CD14-positive monocyte (primary cell): Measurements from ENCODE around the gene DAZAP1. TPM values are rescaled to one million over a fixed set of nuclear protein-coding genes. Genes with fewer than 3 reads are reported as not detected.
A peak's percentile ranks its signal among the peaks of the same experiment; 100 is the strongest.

Experiments
- DNase-seq, 3 donors: peaks; one replicate each; pipeline ENCODE4 v3.0.0-alpha.2; 2011 to 2022
- H2AFZ ChIP-seq: 2 replicates; pipeline ENCODE4 v1.6.0; 2012; ENCODE audit warnings: mild to moderate bottlenecking, low read depth, low read length, inconsistent platforms; ENCODE audit not compliant: insufficient read depth, poor library complexity, severe bottlenecking
- H3K27ac ChIP-seq, 2 donors: 1 replicate in 1 of 2; 2 replicates in 1 of 2; pipeline ENCODE4 v1.5.1; 2012 to 2013; ENCODE audit warnings: low read length in 2 of 2, control low read depth in 1 of 2, inconsistent platforms in 1 of 2, low read depth in 1 of 2, mild to moderate bottlenecking in 1 of 2
- H3K27me3 ChIP-seq, 2 donors: one replicate each; pipeline versions ENCODE4 v1.6.0 to v1.6.1; 2011 to 2013; ENCODE audit warnings: low read length in 2 of 2; ENCODE audit not compliant: control insufficient read depth in 2 of 2, insufficient read depth in 2 of 2
- H3K36me3 ChIP-seq, 2 donors: replicated peaks in 1 of 2; 1 replicate in 1 of 2; 2 replicates in 1 of 2; pipeline versions ENCODE4 v1.5.1 to v1.6.1; 2012 to 2013; ENCODE audit warnings: low read length in 2 of 2, control low read depth in 1 of 2, inconsistent platforms in 1 of 2, mild to moderate bottlenecking in 1 of 2; ENCODE audit not compliant: insufficient read depth in 2 of 2, control insufficient read depth in 1 of 2
- H3K4me1 ChIP-seq, 2 donors: 1 replicate in 1 of 2; 2 replicates in 1 of 2; pipeline versions ENCODE4 v1.5.1 to v1.6.1; 2012 to 2013; ENCODE audit warnings: low read length in 2 of 2, control low read depth in 1 of 2, inconsistent platforms in 1 of 2, mild to moderate bottlenecking in 1 of 2, moderate library complexity in 1 of 2; ENCODE audit not compliant: insufficient read depth in 2 of 2, control insufficient read depth in 1 of 2
- H3K4me2 ChIP-seq: replicated peaks from 2 replicates; pipeline ENCODE3; 2012; ENCODE audit warnings: low read length, moderate library complexity, mild to moderate bottlenecking; ENCODE audit not compliant: poor library complexity, severe bottlenecking; ENCODE audit errors: extremely low read depth
- H3K4me3 ChIP-seq, 3 experiments: fragments of 200-600 bp in 1 of 3; sonication (generic) in 1 of 3; replicated peaks in 1 of 3; 1 replicate in 2 of 3; 2 replicates in 1 of 3; pipeline ENCODE4 v1.5.1; 2011 to 2013; ENCODE audit warnings: low read length in 3 of 3, mild to moderate bottlenecking in 3 of 3, control low read depth in 2 of 3, low read depth in 2 of 3, inconsistent platforms in 1 of 3, moderate library complexity in 1 of 3
- H3K79me2 ChIP-seq: 2 replicates; pipeline ENCODE4 v1.6.0; 2012; ENCODE audit warnings: mild to moderate bottlenecking, control low read depth, inconsistent platforms, low read length, moderate library complexity; ENCODE audit not compliant: insufficient read depth
- H3K9ac ChIP-seq: 2 replicates; pipeline ENCODE4 v1.6.0; 2017; ENCODE audit warnings: low read length, mild to moderate bottlenecking; ENCODE audit not compliant: insufficient read depth, poor library complexity, severe bottlenecking
- H3K9me3 ChIP-seq, 2 donors: replicated peaks in 1 of 2; 1 replicate in 1 of 2; 2 replicates in 1 of 2; pipeline versions ENCODE4 v1.5.1 to v1.6.1; 2012 to 2013; ENCODE audit warnings: low read length in 2 of 2, control low read depth in 1 of 2; ENCODE audit not compliant: control insufficient read depth in 1 of 2, insufficient read depth in 1 of 2
- H4K20me1 ChIP-seq: 2 replicates; pipeline ENCODE4 v1.6.0; 2012; ENCODE audit warnings: mild to moderate bottlenecking, low read length, control low read depth, moderate library complexity; ENCODE audit not compliant: insufficient read depth
- H3K27ac Mint-ChIP-seq, 7 donors: one replicate each; pipeline ENCODE4 v1.8.0; 2020; ENCODE audit warnings: mild to moderate bottlenecking in 7 of 7, mixed read lengths in 7 of 7, moderate library complexity in 6 of 7, inconsistent platforms in 2 of 7
- H3K27me3 Mint-ChIP-seq, 3 donors: one replicate each; pipeline ENCODE4 v1.8.0; 2021 to 2022; ENCODE audit warnings: low read depth in 3 of 3, mild to moderate bottlenecking in 3 of 3, mixed read lengths in 3 of 3, moderate library complexity in 3 of 3, inconsistent platforms in 1 of 3
- H3K36me3 Mint-ChIP-seq, 2 donors: one replicate each; pipeline ENCODE4 v1.8.0; 2020; ENCODE audit warnings: mixed read lengths in 2 of 2, inconsistent platforms in 1 of 2, mild to moderate bottlenecking in 1 of 2
- H3K4me1 Mint-ChIP-seq: one replicate; pipeline ENCODE4 v1.8.0; 2020; ENCODE audit warnings: mild to moderate bottlenecking, mixed read lengths
- H3K4me3 Mint-ChIP-seq, 2 donors: one replicate each; pipeline ENCODE4 v1.8.0; 2020; ENCODE audit warnings: mild to moderate bottlenecking in 2 of 2, mixed read lengths in 2 of 2, moderate library complexity in 1 of 2
- H3K9me3 Mint-ChIP-seq, 7 donors: one replicate each; pipeline ENCODE4 v1.8.0; 2020 to 2022; ENCODE audit warnings: mixed read lengths in 7 of 7, mild to moderate bottlenecking in 6 of 7, moderate library complexity in 6 of 7, inconsistent platforms in 2 of 7
- CTCF ChIP-seq: fragments of 200-600 bp; IDR thresholded peaks from one replicate; pipeline ENCODE4 v1.8.0; 2022; ENCODE audit warnings: antibody characterized with exemption, mild to moderate bottlenecking
- WGBS: methylation state at CpG from one replicate; pipeline ENCODE4 v1.1.5; 2013; ENCODE audit warnings: missing lambda C conversion rate; ENCODE audit not compliant: insufficient coverage; 5-methylcytosine and 5-hydroxymethylcytosine counted together
- intact Hi-C, 2 donors: fragments of 100-400 bp; cut with micrococcal nuclease; formaldehyde crosslinking; loops; one replicate each; pipeline versions ENCODE4 v1.15.0 to v1.15.1; 2023
- polyA plus RNA-seq, 3 donors: library from polyadenylated mRNA; depleted of rRNA in 1 of 3; unstranded in 2 of 3; stranded (reverse) in 1 of 3; fragments of 300-500 nt in 2 of 3; fragments of >200 nt in 1 of 3; fragmentation: Illumina TruSeq in 2 of 3; gene quantifications; 1 replicate in 2 of 3; 2 replicates in 1 of 3; pipeline ENCODE4 v1.2.3, GENCODE V29; 2012 to 2021

DAZAP1 gene
- polyA plus RNA-seq, 3 donors = 3.3 to 57.1 (median 4.2) TPM

- WGBS = over 99% methylated on average over 15 of the region's 15 CpGs
- H3K4me3 Mint-ChIP-seq = no peak overlapping the region
- Histone ChIP-seq H3K79me2 (peaks cover 75% of the 10 kb centered on the region), H3K9ac (no peak overlapping the region), H3K4me3 (no peak overlapping the region), H3K27ac (no peak overlapping the region), H3K4me1 (peaks cover 9 to 11% of the 10 kb centered on the region in 2 donors), H4K20me1 (peaks cover 96% of the 10 kb centered on the region), H3K4me2 (no peak overlapping the region), H3K27me3 (no peaks in the 10 kb centered on the region), H2AFZ (no peak overlapping the region), H3K9me3 (no peaks in the 10 kb centered on the region), H3K36me3 (peaks cover 77 to 91% of the 10 kb centered on the region in 2 donors)
- intact Hi-C loops = no loop called here
- H3K4me1 Mint-ChIP-seq = peaks cover 11% of the 10 kb centered on the region
- no peaks in the 10 kb centered on the region for H3K27me3 Mint-ChIP-seq
- no peak for DNase-seq
- H3K27ac Mint-ChIP-seq = peak overlapping the region in 1 of 7 donors; percentile 21
- H3K9me3 Mint-ChIP-seq = no peaks in the 10 kb centered on the region
- no peak for TF ChIP-seq CTCF
- peaks cover 64 to 95% of the 10 kb centered on the region in 2 donors for H3K36me3 Mint-ChIP-seq
Measured at GRCh38 chr19:1420590-1420989, 13.2 kb downstream of the DAZAP1 start.

- H3K4me1 ChIP-seq = peaks cover under 1 to 3% of the 10 kb centered on the region in 2 donors
- no peaks in the 10 kb centered on the region for H3K27me3 ChIP-seq
- H3K27ac Mint-ChIP-seq = peak overlapping the region in 1 of 7 donors; percentile 34
- H3K4me3 Mint-ChIP-seq = no peak overlapping the region
- H3K4me1 Mint-ChIP-seq = peaks cover 3% of the 10 kb centered on the region
- DNase-seq = no peak
- no peak for TF ChIP-seq CTCF
- no peaks in the 10 kb centered on the region for H3K9me3 ChIP-seq
- H3K27ac ChIP-seq = no peak overlapping the region
- H2AFZ ChIP-seq = no peak overlapping the region
- H3K79me2 ChIP-seq = peaks cover 72% of the 10 kb centered on the region
- peaks cover 96% of the 10 kb centered on the region for H4K20me1 ChIP-seq
- H3K9me3 Mint-ChIP-seq = no peaks in the 10 kb centered on the region
- H3K36me3 ChIP-seq = peaks cover 85 to 97% of the 10 kb centered on the region in 2 donors
- 96% methylated on average over 37 of the region's 37 CpGs for WGBS
- no peak overlapping the region for H3K4me2 ChIP-seq
- intact Hi-C loops = no loop called here
- no peaks in the 10 kb centered on the region for H3K27me3 Mint-ChIP-seq
- no peak overlapping the region for H3K9ac ChIP-seq
- peaks cover 68 to 95% of the 10 kb centered on the region in 2 donors for H3K36me3 Mint-ChIP-seq
- no peak overlapping the region for H3K4me3 ChIP-seq
Measured at GRCh38 chr19:1421218-1421957, 14.0 kb downstream of the DAZAP1 start.
